ENCODE results near the gene TMEM247. TPM values are rescaled to one million over a fixed set of nuclear protein-coding genes. Genes with fewer than 3 reads are reported as not detected.

The TMEM247 gene
- total RNA-seq, 1 donor from 2014 or later: not detected

- no peak for DNase-seq (ENCODE audit: low spot score)
- no peak for ATAC-seq
- intact Hi-C loops (cut with DNase I): no loop called here
Observed at GRCh38 chr2:46482490-46482889, 3.1 kb downstream of the TMEM247 start.

GRCh38 chr2:46485002-46485401 lies 5.6 kb downstream of the TMEM247 start:
- DNase-seq (ENCODE audit: low spot score) (no peak), ATAC-seq (no peak)
- intact Hi-C loops (cut with DNase I): no loop called here

- intact Hi-C loops (cut with DNase I): no loop called here
- DNase-seq (ENCODE audit: low spot score) (no peak), ATAC-seq (no peak)
Observed at GRCh38 chr2:46486436-46486835, 7.1 kb downstream of the TMEM247 start.

GRCh38 chr2:46487667-46488335 lies 8.4 kb downstream of the TMEM247 start:
- intact Hi-C loops (cut with DNase I): no loop called here
- DNase-seq (ENCODE audit: low spot score) (peak; percentile 79), ATAC-seq (peak; percentile 91)

- ATAC-seq (no peak), DNase-seq (ENCODE audit: low spot score) (no peak)
- intact Hi-C loops (cut with DNase I): no loop called here
Observed at GRCh38 chr2:46488389-46488788, 9.0 kb downstream of the TMEM247 start.

GRCh38 chr2:46489423-46490174 lies 10.2 kb downstream of the TMEM247 start:
- intact Hi-C loops (cut with DNase I): no loop called here
- DNase-seq (ENCODE audit: low spot score) (no peak), ATAC-seq (peak; percentile 21)

GRCh38 chr2:46490521-46491141 lies 11.3 kb downstream of the TMEM247 start:
- ATAC-seq (peak; percentile 86), DNase-seq (ENCODE audit: low spot score) (peak; percentile 78)
- intact Hi-C loops (cut with DNase I): no loop called here

- intact Hi-C loops (cut with DNase I): no loop called here
- ATAC-seq (no peak), DNase-seq (ENCODE audit: low spot score) (no peak)
Observed at GRCh38 chr2:46492301-46492700, 12.9 kb downstream of the TMEM247 start.

- ATAC-seq: no peak
- DNase-seq (ENCODE audit: low spot score): no peak
- intact Hi-C loops (cut with DNase I): no loop called here
Observed at GRCh38 chr2:46493241-46493970, 14.0 kb downstream of the TMEM247 start.

GRCh38 chr2:46493971-46494250 lies 14.5 kb downstream of the TMEM247 start:
- intact Hi-C loops (cut with DNase I): no loop called here
- ATAC-seq: no peak
- DNase-seq (ENCODE audit: low spot score): no peak

- intact Hi-C loops (cut with DNase I): no loop called here
- no peak for DNase-seq (ENCODE audit: low spot score)
- no peak for ATAC-seq
Observed at GRCh38 chr2:46494596-46494995, 15.2 kb downstream of the TMEM247 start.

- ATAC-seq (no peak), DNase-seq (ENCODE audit: low spot score) (no peak)
- intact Hi-C loops (cut with DNase I): no loop called here
Observed at GRCh38 chr2:46495231-46496030, 16.1 kb downstream of the TMEM247 start.

GRCh38 chr2:46497766-46498165 lies 18.4 kb downstream of the TMEM247 start:
- intact Hi-C loops (cut with DNase I): no loop called here
- DNase-seq (ENCODE audit: low spot score) (no peak), ATAC-seq (no peak)

GRCh38 chr2:46498681-46499080 lies 19.3 kb downstream of the TMEM247 start:
- intact Hi-C loops (cut with DNase I): no loop called here

GRCh38 chr2:46499392-46499785 lies 20.0 kb downstream of the TMEM247 start:
- DNase-seq (ENCODE audit: low spot score) (no peak), ATAC-seq (peak; percentile 29)
- intact Hi-C loops (cut with DNase I): no loop called here

More at GRCh38 chr2:46498681-46499080, 19.3 kb downstream of the TMEM247 start:
- no peak for ATAC-seq
- DNase-seq (ENCODE audit: low spot score): no peak

GRCh38 chr2:46500801-46501200 lies 21.4 kb downstream of the TMEM247 start:
- intact Hi-C loops (cut with DNase I): no loop called here
- ATAC-seq (no peak), DNase-seq (ENCODE audit: low spot score) (no peak)

GRCh38 chr2:46502291-46502885 lies 23.0 kb downstream of the TMEM247 start:
- no peak for ATAC-seq

GRCh38 chr2:46503686-46504085 lies 24.3 kb downstream of the TMEM247 start:
- ATAC-seq: no peak
- intact Hi-C loops (cut with DNase I): no loop called here

More at GRCh38 chr2:46502291-46502885, 23.0 kb downstream of the TMEM247 start:
- intact Hi-C loops (cut with DNase I): no loop called here
- DNase-seq (ENCODE audit: low spot score): no peak

GRCh38 chr2:46504221-46504620 lies 24.9 kb downstream of the TMEM247 start:
- DNase-seq (ENCODE audit: low spot score) (no peak), ATAC-seq (no peak)
- intact Hi-C loops (cut with DNase I): no loop called here

More at GRCh38 chr2:46503686-46504085, 24.3 kb downstream of the TMEM247 start:
- no peak for DNase-seq (ENCODE audit: low spot score)

Measured in sciatic nerve (tissue), 2 donors.